Measurements from ENCODE around the gene MFN2.

The MFN2 gene

GRCh38 chr1:12026586-12026985, 46.3 kb downstream of the MFN2 start:
- H3K27me3 ChIP-seq (ENCODE audit: insufficient read depth, poor library complexity, severe bottlenecking), result no peaks in the 10 kb centered on the region
- H3K27ac ChIP-seq (ENCODE audit: poor library complexity, severe bottlenecking), result no peak overlapping the region
- ATAC-seq (ENCODE audit: low read depth) (no peak), DNase-seq (ENCODE audit: low spot score) (no peak)
- TF ChIP-seq CTCF (IDR thresholded peaks at IDR 0.05; ENCODE audit: poor library complexity, severe bottlenecking), result no peak
- H3K36me3 ChIP-seq (ENCODE audit: low read depth), result peaks cover 18% of the 10 kb centered on the region
- H3K9me3 ChIP-seq (ENCODE audit: severe bottlenecking), result no peaks in the 10 kb centered on the region
- H3K4me1 ChIP-seq (ENCODE audit: insufficient read depth, poor library complexity, severe bottlenecking), result no peaks in the 10 kb centered on the region
- H3K4me3 ChIP-seq (ENCODE audit: severe bottlenecking), result no peak overlapping the region

GRCh38 chr1:12028248-12028647, 48.0 kb downstream of the MFN2 start:
- Histone ChIP-seq H3K4me3 (ENCODE audit: severe bottlenecking) (no peak overlapping the region), H3K27me3 (ENCODE audit: insufficient read depth, poor library complexity, severe bottlenecking) (no peaks in the 10 kb centered on the region), H3K9me3 (ENCODE audit: severe bottlenecking) (no peaks in the 10 kb centered on the region), H3K36me3 (ENCODE audit: low read depth) (peaks cover 11% of the 10 kb centered on the region; the same call in 1 of the 2 replicates), H3K27ac (ENCODE audit: poor library complexity, severe bottlenecking) (no peak overlapping the region), H3K4me1 (ENCODE audit: insufficient read depth, poor library complexity, severe bottlenecking) (no peaks in the 10 kb centered on the region)
- no peak for TF ChIP-seq CTCF (IDR thresholded peaks at IDR 0.05; ENCODE audit: poor library complexity, severe bottlenecking)
- DNase-seq (ENCODE audit: low spot score), result no peak
- no peak for ATAC-seq (ENCODE audit: low read depth)

- no peak for ATAC-seq (ENCODE audit: low read depth)
- H3K4me3 ChIP-seq (ENCODE audit: severe bottlenecking), result no peak overlapping the region
- no peak overlapping the region for H3K27ac ChIP-seq (ENCODE audit: poor library complexity, severe bottlenecking)
- TF ChIP-seq CTCF (IDR thresholded peaks at IDR 0.05; ENCODE audit: poor library complexity, severe bottlenecking), result no peak
- no peak for DNase-seq (ENCODE audit: low spot score)
- no peaks in the 10 kb centered on the region for H3K27me3 ChIP-seq (ENCODE audit: insufficient read depth, poor library complexity, severe bottlenecking)
- H3K4me1 ChIP-seq (ENCODE audit: insufficient read depth, poor library complexity, severe bottlenecking), result no peaks in the 10 kb centered on the region
- peaks cover 3% of the 10 kb centered on the region; the same call in 1 of the 2 replicates for H3K36me3 ChIP-seq (ENCODE audit: low read depth)
- no peaks in the 10 kb centered on the region for H3K9me3 ChIP-seq (ENCODE audit: severe bottlenecking)
Measured at GRCh38 chr1:12028957-12029511, 48.8 kb downstream of the MFN2 start.

- Histone ChIP-seq H3K36me3 (ENCODE audit: low read depth) (no peaks in the 10 kb centered on the region; the same call in 1 of the 2 replicates), H3K27me3 (ENCODE audit: insufficient read depth, poor library complexity, severe bottlenecking) (no peaks in the 10 kb centered on the region), H3K9me3 (ENCODE audit: severe bottlenecking) (no peaks in the 10 kb centered on the region), H3K4me3 (ENCODE audit: severe bottlenecking) (no peak overlapping the region), H3K4me1 (ENCODE audit: insufficient read depth, poor library complexity, severe bottlenecking) (no peaks in the 10 kb centered on the region), H3K27ac (ENCODE audit: poor library complexity, severe bottlenecking) (no peak overlapping the region)
- no peak; the same call in 2 of the 3 replicates for ATAC-seq (ENCODE audit: low read depth)
- TF ChIP-seq CTCF (IDR thresholded peaks at IDR 0.05; ENCODE audit: poor library complexity, severe bottlenecking), result no peak
- no peak for DNase-seq (ENCODE audit: low spot score)
Measured at GRCh38 chr1:12029720-12030339, 49.6 kb downstream of the MFN2 start.

Data from RWPE2 (cell line).